Activated T-helper 2 cell treated with anti-CD3 and anti-CD28 coated beads, Interferon-gamma antibody, Interleukin-2, Interleukin-4, amounts not matched to agents 10 μg/mL and 5 μg/mL and 100 μg/mL, durations not matched to agents 14 hours and 24 hours and 36 hours (primary cell): ENCODE data around the gene PRKCE. TPM values are rescaled to one million over a fixed set of nuclear protein-coding genes. Genes with fewer than 3 reads are reported as not detected.

ENCODE experiments used
- DNase-seq: peaks from one replicate; pipeline ENCODE4 v3.0.0; 2021; ENCODE audit warnings: low spot score
- H3K27ac Mint-ChIP-seq: one replicate; pipeline ENCODE4 v1.8.0; 2021; ENCODE audit warnings: mixed read lengths
- H3K27me3 Mint-ChIP-seq: one replicate; pipeline ENCODE4 v1.8.0; 2021; ENCODE audit warnings: low read depth, mixed read lengths
- H3K36me3 Mint-ChIP-seq: one replicate; pipeline ENCODE4 v1.8.0; 2021; ENCODE audit warnings: low read depth, mixed read lengths
- H3K4me1 Mint-ChIP-seq: one replicate; pipeline ENCODE4 v1.8.0; 2021; ENCODE audit warnings: low read depth, mixed read lengths
- H3K4me3 Mint-ChIP-seq: one replicate; pipeline ENCODE4 v1.8.0; 2021; ENCODE audit warnings: low read depth, mild to moderate bottlenecking, moderate library complexity, mixed read lengths
- H3K9me3 Mint-ChIP-seq: one replicate; pipeline ENCODE4 v1.8.0; 2021; ENCODE audit warnings: mixed read lengths
- intact Hi-C: fragments of 100-400 bp; cut with micrococcal nuclease; formaldehyde crosslinking; loops from one replicate; pipeline ENCODE4 v1.15.1; 2023
- total RNA-seq: library from RNA; stranded (reverse); gene quantifications from 2 replicates; pipeline ENCODE4 v1.2.3, GENCODE V29; 2022

Gene PRKCE
- total RNA-seq, 1 donor from 2014 or later: 21.5 TPM

- no peak for DNase-seq
- Mint-ChIP-seq H3K4me3 (no peak overlapping the region), H3K27me3 (no peaks in the 10 kb centered on the region), H3K4me1 (peaks cover 36% of the 10 kb centered on the region), H3K36me3 (peaks cover 32% of the 10 kb centered on the region), H3K9me3 (no peaks in the 10 kb centered on the region), H3K27ac (no peak overlapping the region)
- intact Hi-C loops: no loop called here
These were observed 362.3 kb downstream of the PRKCE start for GRCh38 chr2:46013726-46014125.

GRCh38 chr2:46014911-46015654 is 363.6 kb downstream of the PRKCE start:
- H3K9me3 Mint-ChIP-seq: no peaks in the 10 kb centered on the region
- DNase-seq: no peak
- no peak overlapping the region for H3K27ac Mint-ChIP-seq
- peaks cover 44% of the 10 kb centered on the region for H3K4me1 Mint-ChIP-seq
- peaks cover 33% of the 10 kb centered on the region for H3K36me3 Mint-ChIP-seq
- intact Hi-C loops: loop anchor here (5.0 kb wide), 1 partner anchor 282 kb away; the partner anchor contains the start of gene EPAS1
- no peaks in the 10 kb centered on the region for H3K27me3 Mint-ChIP-seq
- no peak overlapping the region for H3K4me3 Mint-ChIP-seq

GRCh38 chr2:46015671-46016070 is 364.2 kb downstream of the PRKCE start:
- peaks cover 3% of the 10 kb centered on the region for H3K9me3 Mint-ChIP-seq
- intact Hi-C loops: loop anchor here (5.0 kb wide), 1 partner anchor 282 kb away; the partner anchor contains the start of gene EPAS1
- no peaks in the 10 kb centered on the region for H3K27me3 Mint-ChIP-seq

GRCh38 chr2:46016091-46016490 is 364.6 kb downstream of the PRKCE start:
- H3K4me3 Mint-ChIP-seq: no peak overlapping the region
- peaks cover 50% of the 10 kb centered on the region for H3K4me1 Mint-ChIP-seq
- peaks cover 38% of the 10 kb centered on the region for H3K36me3 Mint-ChIP-seq
- H3K27ac Mint-ChIP-seq: no peak overlapping the region
- H3K27me3 Mint-ChIP-seq: no peaks in the 10 kb centered on the region
- peaks cover 3% of the 10 kb centered on the region for H3K9me3 Mint-ChIP-seq
- intact Hi-C loops: loop anchor here (5.0 kb wide), 1 partner anchor 281 kb away; the partner anchor contains the start of gene EPAS1
- DNase-seq: no peak

More at GRCh38 chr2:46015671-46016070, 364.2 kb downstream of the PRKCE start:
- no peak overlapping the region for H3K4me3 Mint-ChIP-seq
- no peak for DNase-seq
- peaks cover 36% of the 10 kb centered on the region for H3K36me3 Mint-ChIP-seq
- H3K27ac Mint-ChIP-seq: no peak overlapping the region
- H3K4me1 Mint-ChIP-seq: peaks cover 50% of the 10 kb centered on the region

- Mint-ChIP-seq H3K27me3 (no peaks in the 10 kb centered on the region), H3K4me1 (peaks cover 45% of the 10 kb centered on the region), H3K4me3 (no peak overlapping the region), H3K27ac (peak overlapping the region; percentile 84), H3K36me3 (peaks cover 35% of the 10 kb centered on the region), H3K9me3 (peaks cover 3% of the 10 kb centered on the region)
- no peak for DNase-seq
- intact Hi-C loops: loop anchor here (1.0 to 5.0 kb wide), 3 partner anchors 14 to 278 kb away; partner anchors contain the start of gene EPAS1
These were observed 367.5 kb downstream of the PRKCE start for GRCh38 chr2:46018773-46019591.

- Mint-ChIP-seq H3K4me1 (peaks cover 42% of the 10 kb centered on the region), H3K4me3 (no peak overlapping the region), H3K36me3 (peaks cover 35% of the 10 kb centered on the region)
These were observed 368.9 kb downstream of the PRKCE start for GRCh38 chr2:46020416-46020815.

GRCh38 chr2:46023165-46023854 is 371.8 kb downstream of the PRKCE start:
- H3K9me3 Mint-ChIP-seq: peaks cover 3% of the 10 kb centered on the region
- intact Hi-C loops: no loop called here
- no peak overlapping the region for H3K27ac Mint-ChIP-seq
- H3K36me3 Mint-ChIP-seq: peaks cover 25% of the 10 kb centered on the region
- no peaks in the 10 kb centered on the region for H3K27me3 Mint-ChIP-seq
- H3K4me3 Mint-ChIP-seq: no peak overlapping the region
- no peak for DNase-seq
- H3K4me1 Mint-ChIP-seq: peaks cover 37% of the 10 kb centered on the region

More at GRCh38 chr2:46020416-46020815, 368.9 kb downstream of the PRKCE start:
- Mint-ChIP-seq H3K9me3 (peaks cover 3% of the 10 kb centered on the region), H3K27ac (peak overlapping the region; percentile 65), H3K27me3 (no peaks in the 10 kb centered on the region)
- intact Hi-C loops: no loop called here
- no peak for DNase-seq

- Mint-ChIP-seq H3K4me3 (no peak overlapping the region), H3K27me3 (no peaks in the 10 kb centered on the region), H3K4me1 (peaks cover 28% of the 10 kb centered on the region), H3K36me3 (peaks cover 20% of the 10 kb centered on the region), H3K9me3 (peaks cover 3% of the 10 kb centered on the region), H3K27ac (no peak overlapping the region)
- intact Hi-C loops: no loop called here
- no peak for DNase-seq
These were observed 372.8 kb downstream of the PRKCE start for GRCh38 chr2:46024146-46024779.

- Mint-ChIP-seq H3K9me3 (peaks cover 3% of the 10 kb centered on the region), H3K27me3 (no peaks in the 10 kb centered on the region), H3K4me3 (no peak overlapping the region), H3K36me3 (peaks cover 20% of the 10 kb centered on the region), H3K27ac (no peak overlapping the region), H3K4me1 (peaks cover 22% of the 10 kb centered on the region)
- no peak for DNase-seq
- intact Hi-C loops: no loop called here
These were observed 373.6 kb downstream of the PRKCE start for GRCh38 chr2:46025081-46025480.

- Mint-ChIP-seq H3K36me3 (peaks cover 16% of the 10 kb centered on the region), H3K4me1 (peaks cover 16% of the 10 kb centered on the region), H3K27ac (no peak overlapping the region), H3K4me3 (no peak overlapping the region), H3K27me3 (no peaks in the 10 kb centered on the region), H3K9me3 (peaks cover under 1% of the 10 kb centered on the region)
- intact Hi-C loops: no loop called here
- DNase-seq: no peak
These were observed 374.2 kb downstream of the PRKCE start for GRCh38 chr2:46025676-46026075.

GRCh38 chr2:46026431-46026830 is 375.0 kb downstream of the PRKCE start:
- no peak for DNase-seq
- Mint-ChIP-seq H3K9me3 (no peaks in the 10 kb centered on the region), H3K27me3 (no peaks in the 10 kb centered on the region), H3K36me3 (peaks cover 13% of the 10 kb centered on the region), H3K4me3 (no peak overlapping the region), H3K4me1 (peaks cover 15% of the 10 kb centered on the region), H3K27ac (no peak overlapping the region)
- intact Hi-C loops: no loop called here

- intact Hi-C loops: no loop called here
- Mint-ChIP-seq H3K9me3 (no peaks in the 10 kb centered on the region), H3K4me3 (no peak overlapping the region), H3K27ac (no peak overlapping the region), H3K36me3 (peaks cover 3% of the 10 kb centered on the region), H3K27me3 (no peaks in the 10 kb centered on the region), H3K4me1 (peaks cover 28% of the 10 kb centered on the region)
- DNase-seq: no peak
These were observed 377.9 kb downstream of the PRKCE start for GRCh38 chr2:46029332-46029811.
